Astrocyte of the cerebellum (primary cell): Measurements from ENCODE around the gene B3GNT7.
"Not testable (repeated sequence)": the region's sequence is repeated elsewhere in the genome, so short reads cannot be mapped to it uniquely, and the experiment has no call there.

Experiments used
- DNase-seq: peaks from one replicate; pipeline ENCODE4 v3.0.0-alpha.2; 2011; ENCODE audit warnings: low read depth
- H3K4me3 ChIP-seq: 2 replicates; pipeline ENCODE4 v1.5.1; 2011; ENCODE audit warnings: mild to moderate bottlenecking, low read depth, low read length, moderate library complexity
- CTCF ChIP-seq: IDR thresholded peaks from 2 replicates; pipeline ENCODE4 v1.5.1; 2012; ENCODE audit warnings: low read length, low read depth, moderate library complexity, mild to moderate bottlenecking; ENCODE audit errors: missing control alignments
- in situ Hi-C: cut with HindIII; loops from 2 replicates; pipeline ENCODE4 v1.10.0; 2017; ENCODE audit warnings: low sequenced_read_pairs

Gene B3GNT7

GRCh38 chr2:231371430-231372054 is 24.0 kb upstream of the B3GNT7 start:
- no peak overlapping the region for H3K4me3 ChIP-seq
- in situ Hi-C loops, result no loop called here
- DNase-seq, result no peak
- TF ChIP-seq CTCF, result no peak

GRCh38 chr2:231372326-231372725 is 23.2 kb upstream of the B3GNT7 start:
- no peak overlapping the region for H3K4me3 ChIP-seq
- TF ChIP-seq CTCF, result no peak
- in situ Hi-C loops, result no loop called here
- DNase-seq, result no peak

GRCh38 chr2:231373184-231373583 is 22.3 kb upstream of the B3GNT7 start:
- no peak for TF ChIP-seq CTCF
- DNase-seq, result no peak
- in situ Hi-C loops, result no loop called here
- H3K4me3 ChIP-seq, result no peak overlapping the region

GRCh38 chr2:231373786-231374349 is 21.6 kb upstream of the B3GNT7 start:
- TF ChIP-seq CTCF, result no peak
- in situ Hi-C loops, result no loop called here

GRCh38 chr2:231374771-231375170 is 20.7 kb upstream of the B3GNT7 start:
- in situ Hi-C loops, result no loop called here
- TF ChIP-seq CTCF, result no peak
- DNase-seq, result no peak
- no peak overlapping the region for H3K4me3 ChIP-seq

More at GRCh38 chr2:231373786-231374349, 21.6 kb upstream of the B3GNT7 start:
- H3K4me3 ChIP-seq, result no peak overlapping the region
- no peak for DNase-seq

GRCh38 chr2:231375994-231376615 is 19.4 kb upstream of the B3GNT7 start:
- H3K4me3 ChIP-seq, DNase-seq, in situ Hi-C loops: not testable (repeated sequence)

- no peak overlapping the region for H3K4me3 ChIP-seq
- in situ Hi-C loops, result no loop called here
- no peak for TF ChIP-seq CTCF
Measured at GRCh38 chr2:231376857-231377256, 18.7 kb upstream of the B3GNT7 start.

More at GRCh38 chr2:231376857-231377256, 18.7 kb upstream of the B3GNT7 start:
- DNase-seq, result no peak
